GM19324 (cell line): ENCODE measurements around the gene MACROD2.
"Not testable (repeated sequence)": the region's sequence is repeated elsewhere in the genome, so short reads cannot be mapped to it uniquely, and the experiment has no call there.

Experiments
- ATAC-seq: cut with Tn5 transposase; IDR thresholded peaks from one replicate; pipeline ENCODE4 v1.9.1; 2021; ENCODE audit warnings: mild to moderate bottlenecking, moderate library complexity; ENCODE audit not compliant: unreplicated experiment, low FRiP score

MACROD2 gene

DNA sequence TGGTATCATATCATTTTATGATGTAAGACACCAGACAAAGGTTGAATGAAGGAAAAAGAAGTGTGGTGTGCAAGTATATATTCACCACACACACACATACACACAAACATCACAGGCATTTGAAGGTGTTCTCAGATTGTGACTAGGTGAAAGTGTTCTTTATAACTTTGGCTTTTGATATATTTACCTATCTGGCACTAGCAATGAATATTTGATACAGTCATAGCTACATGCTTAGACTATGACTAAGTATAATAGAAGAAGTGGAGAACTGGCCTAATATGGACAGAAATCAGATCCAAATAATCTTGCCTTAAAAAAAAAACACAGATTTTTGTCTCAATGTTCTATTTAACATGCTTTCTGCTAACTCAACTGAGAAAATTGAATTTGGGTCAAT, 1768.0 kb downstream of the MACROD2 start:
- ATAC-seq: no peak

DNA sequence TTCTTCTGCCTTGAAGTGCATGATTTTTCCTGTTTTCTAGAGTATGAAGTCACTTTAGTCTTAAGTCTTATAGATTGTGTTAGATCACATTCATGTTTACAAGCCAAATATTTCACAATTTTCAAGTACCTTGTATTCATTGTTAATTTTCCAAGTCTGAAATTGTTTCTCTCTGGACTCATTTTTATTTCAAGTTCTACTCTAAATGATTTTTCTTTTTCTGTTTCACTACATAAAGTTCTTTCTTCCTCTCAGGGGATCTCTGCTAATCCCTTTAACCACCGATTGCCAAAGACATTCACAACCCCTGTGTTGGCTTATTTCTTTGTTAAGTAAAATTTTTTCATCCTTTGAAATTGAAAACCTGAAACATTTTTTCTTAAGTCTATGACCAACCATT, 1772.3 kb downstream of the MACROD2 start:
- ATAC-seq: no peak

DNA sequence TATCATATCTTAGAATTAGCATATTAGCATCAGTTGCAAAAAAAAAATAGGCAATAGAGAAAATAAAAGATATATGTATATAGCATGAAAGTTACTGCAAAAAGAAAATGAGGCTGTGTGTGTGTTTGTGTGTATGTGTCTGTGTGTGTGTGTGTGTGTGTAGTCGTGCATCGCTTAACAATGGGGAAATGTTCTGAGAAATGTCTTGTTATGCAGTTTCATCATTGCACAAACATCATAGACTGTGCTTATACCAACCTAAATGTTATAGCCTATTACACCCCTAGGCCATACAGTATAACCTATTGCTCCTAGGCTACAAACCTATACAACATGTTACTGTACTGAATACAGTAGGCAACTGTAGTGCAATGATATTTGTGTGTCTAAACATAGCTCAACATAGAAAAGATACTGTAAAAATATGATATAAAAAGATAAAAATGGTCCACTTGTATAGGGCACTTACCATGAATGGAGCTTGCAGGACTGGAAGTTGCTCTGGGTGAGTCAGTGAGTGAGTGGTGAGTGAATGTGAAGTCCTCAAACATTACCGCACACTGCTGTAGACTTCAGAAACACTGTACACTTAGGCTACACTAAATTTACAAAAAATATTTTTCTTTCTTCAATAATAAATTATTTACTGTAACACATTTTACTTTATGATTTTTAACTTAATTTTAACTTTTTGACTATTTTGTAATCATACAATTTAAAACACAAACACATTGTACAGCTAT, 1772.9 kb downstream of the MACROD2 start:
- no peak for ATAC-seq

DNA sequence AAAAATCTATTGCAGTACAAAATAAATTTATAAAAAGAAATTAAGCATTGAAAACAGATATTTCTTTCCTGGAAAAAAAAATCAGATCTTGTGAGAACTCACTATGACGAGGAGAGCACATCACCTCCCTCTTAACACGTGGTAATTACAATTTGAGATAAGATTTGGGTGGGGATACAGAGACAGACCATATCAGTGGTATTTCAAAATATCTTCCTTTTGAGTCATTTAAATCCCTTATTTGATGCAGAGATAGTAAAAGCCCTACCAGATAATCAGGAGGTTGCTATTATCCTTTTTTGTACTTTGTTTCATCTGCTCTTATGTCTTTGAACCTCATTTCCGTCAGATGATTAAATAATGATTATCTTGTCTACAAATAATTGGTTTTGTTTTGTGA, 1777.5 kb downstream of the MACROD2 start:
- no peak for ATAC-seq

GRCh38 chr20:15774926-15775325, 1779.6 kb downstream of the MACROD2 start:
- no peak for ATAC-seq

- no peak for ATAC-seq
Observed at GRCh38 chr20:15776770-15777466, 1781.6 kb downstream of the MACROD2 start.

GRCh38 chr20:15784020-15784419, 1788.7 kb downstream of the MACROD2 start:
- no peak for ATAC-seq

- ATAC-seq: no peak
Observed at GRCh38 chr20:15789079-15789478, 1793.8 kb downstream of the MACROD2 start.

- ATAC-seq: no peak
Observed at GRCh38 chr20:15792855-15793254, 1797.5 kb downstream of the MACROD2 start.

- ATAC-seq: no peak
Observed at GRCh38 chr20:15794409-15794808, 1799.1 kb downstream of the MACROD2 start.

GRCh38 chr20:15795305-15796019, 1800.1 kb downstream of the MACROD2 start:
- no peak for ATAC-seq

DNA sequence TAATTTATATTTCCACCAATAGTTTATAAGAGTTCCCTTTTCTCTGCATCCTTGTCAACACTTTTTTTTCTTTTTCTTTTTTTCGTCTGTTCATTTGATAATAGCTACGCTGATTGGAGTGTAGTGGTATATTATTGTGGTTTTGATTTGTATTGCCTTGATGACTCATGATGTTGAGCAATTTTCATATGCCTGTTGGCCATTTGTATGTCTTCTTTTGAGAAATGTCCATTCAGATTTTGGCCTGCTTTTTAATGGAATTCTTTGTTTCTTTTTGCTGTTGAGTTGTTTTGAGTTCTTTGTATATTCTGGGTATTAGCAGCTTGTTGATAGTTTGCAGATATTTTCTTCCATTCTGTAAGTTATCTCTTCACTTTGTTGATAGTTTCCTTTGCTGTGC, 1804.6 kb downstream of the MACROD2 start:
- no peak for ATAC-seq

DNA sequence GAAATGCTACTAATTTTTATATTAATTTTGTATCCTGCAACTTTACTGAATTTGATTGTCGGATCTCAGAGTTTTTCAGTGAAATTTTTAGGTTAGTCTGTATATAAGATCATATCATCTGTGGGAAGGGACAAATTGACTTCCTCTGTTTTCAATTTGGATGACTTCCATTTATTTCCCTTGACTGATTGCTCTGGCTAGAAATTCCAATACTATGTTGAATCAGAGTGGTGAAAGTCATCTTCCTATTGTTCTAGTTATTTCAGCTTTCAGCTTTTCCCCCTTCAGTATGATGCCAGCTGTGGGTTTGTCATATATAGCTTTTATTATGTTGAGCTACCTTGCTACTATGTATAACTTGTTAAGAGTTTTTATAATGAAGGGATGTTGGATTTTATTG, 1806.7 kb downstream of the MACROD2 start:
- no peak for ATAC-seq

DNA sequence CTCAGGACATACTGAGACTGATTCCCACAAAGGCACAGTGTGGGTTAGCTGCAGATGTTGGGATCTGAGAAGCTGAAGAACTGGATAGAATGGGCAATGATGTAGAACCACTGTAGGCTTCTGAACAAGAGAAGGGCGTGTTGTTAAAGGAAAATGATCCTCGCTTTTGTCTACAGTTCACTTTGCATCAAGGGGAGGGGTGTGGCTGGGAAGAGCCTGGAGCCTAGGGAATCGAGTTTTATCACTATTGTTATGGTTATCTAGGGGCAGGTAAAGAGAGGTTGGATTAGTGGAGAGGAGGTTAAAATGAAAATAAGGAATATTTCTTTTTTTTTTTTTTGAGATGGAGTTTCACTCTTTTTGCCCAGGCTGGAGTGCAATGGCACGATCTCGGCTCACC, 1809.8 kb downstream of the MACROD2 start:
- no peak for ATAC-seq

DNA sequence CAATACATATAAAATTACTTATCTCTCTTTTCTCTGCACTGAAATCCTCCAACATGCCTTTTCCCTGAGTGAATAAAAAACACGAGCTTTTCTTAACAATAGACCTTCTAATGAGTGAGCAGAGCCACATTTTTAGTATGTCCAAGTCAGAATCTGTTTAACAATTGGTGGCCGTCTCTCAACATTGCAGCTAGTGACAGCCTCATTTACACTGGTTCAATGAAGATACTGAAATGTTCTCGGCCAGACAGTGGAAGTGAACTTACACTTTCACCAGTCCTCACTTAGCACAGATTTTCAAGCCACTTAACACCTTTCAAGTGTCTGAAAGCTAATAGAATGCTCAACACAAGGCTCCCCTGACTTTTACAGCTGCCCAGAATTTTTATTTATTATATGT, 1810.8 kb downstream of the MACROD2 start:
- no peak for ATAC-seq

GRCh38 chr20:15807271-15807670, 1812.0 kb downstream of the MACROD2 start:
- ATAC-seq: no peak

DNA sequence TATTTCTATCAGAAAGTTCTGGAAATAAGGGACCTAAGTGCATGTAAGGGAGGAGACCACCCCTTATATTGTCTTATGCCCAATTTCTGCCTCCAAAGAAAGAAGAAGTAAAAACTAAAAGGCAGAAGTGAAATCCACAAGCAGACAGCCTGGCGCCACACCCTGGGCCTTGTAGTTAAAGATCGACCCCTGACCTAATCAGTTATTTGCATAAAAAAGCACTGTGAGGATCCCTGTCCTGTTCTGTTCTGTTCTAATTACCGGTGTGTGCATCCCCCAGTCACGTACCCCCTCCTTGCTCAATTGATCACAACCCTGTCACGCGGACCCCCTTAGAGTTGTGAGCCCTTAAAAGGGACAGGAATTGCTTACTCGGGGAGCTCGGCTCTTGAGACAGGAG, 1812.5 kb downstream of the MACROD2 start:
- ATAC-seq: not testable (repeated sequence)

DNA sequence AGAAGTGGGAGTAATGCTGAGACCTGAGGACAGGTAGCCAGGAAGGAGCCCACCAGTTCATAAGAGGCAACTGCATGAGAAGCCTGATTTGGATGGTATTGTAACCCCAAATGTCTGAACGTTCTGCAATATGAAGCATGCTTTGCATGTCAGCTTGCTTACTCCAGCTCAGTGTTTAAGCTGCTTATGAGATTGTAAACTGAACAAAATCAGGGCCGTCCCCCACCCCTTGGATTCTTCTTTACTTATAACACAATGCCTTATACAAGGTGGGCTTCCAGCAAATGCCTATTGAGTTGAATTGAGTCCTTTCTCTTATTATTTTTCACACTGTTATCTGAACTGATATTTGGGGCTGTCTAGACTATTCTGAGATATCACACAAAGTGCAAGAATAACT, 1816.6 kb downstream of the MACROD2 start:
- no peak for ATAC-seq

GRCh38 chr20:15812696-15813095, 1817.4 kb downstream of the MACROD2 start:
- no peak for ATAC-seq

DNA sequence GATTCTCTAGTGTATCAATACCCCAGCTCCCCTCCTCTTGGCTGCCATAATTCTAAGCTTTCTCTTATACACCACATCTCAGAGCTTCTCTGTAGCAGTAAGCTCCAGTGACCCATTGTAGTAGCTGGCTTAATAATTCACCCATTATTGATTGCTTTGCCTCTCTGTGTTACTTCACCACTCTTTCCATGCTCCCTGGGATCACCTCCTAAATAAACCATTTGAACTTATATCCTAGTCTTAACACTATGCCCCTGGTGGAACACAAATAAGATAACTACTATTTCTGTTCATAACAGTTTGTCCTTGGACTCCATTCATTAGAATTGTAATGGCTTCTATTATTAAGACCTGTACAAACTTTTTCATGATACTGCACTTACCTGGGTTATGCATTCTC, 1819.0 kb downstream of the MACROD2 start:
- no peak for ATAC-seq

DNA sequence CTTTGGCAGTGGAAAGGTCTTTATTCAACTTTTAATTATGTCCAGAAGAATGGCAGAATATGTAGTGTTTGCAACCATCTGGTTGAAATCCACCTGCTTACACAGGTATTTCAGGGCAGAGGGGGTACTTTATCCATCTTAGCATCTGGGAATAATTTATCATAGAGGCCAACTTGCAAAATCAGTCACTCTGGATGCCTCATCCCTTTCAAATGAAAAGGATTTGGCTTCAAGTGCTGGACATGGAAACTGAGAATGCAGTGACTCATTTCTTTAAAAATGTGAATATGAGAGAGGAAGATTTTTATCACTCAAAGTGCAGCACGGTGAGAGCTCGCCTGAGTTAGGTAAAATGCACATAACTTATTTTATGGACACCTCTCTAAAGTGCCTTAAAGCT, 1819.6 kb downstream of the MACROD2 start:
- ATAC-seq: no peak

- ATAC-seq: no peak
Observed at GRCh38 chr20:15817351-15817750, 1822.0 kb downstream of the MACROD2 start.
